Middle frontal gyrus (tissue), 1 donor: ENCODE results near the gene ZNF350.
"Not testable (repeated sequence)": the region's sequence is repeated elsewhere in the genome, so short reads cannot be mapped to it uniquely, and the experiment has no call there.

Experiments used
- DNase-seq: peaks from one replicate; pipeline ENCODE4 v3.0.0-alpha.2; 2015; ENCODE audit warnings: low spot score; ENCODE audit errors: extremely low spot score

ZNF350 gene

DNA sequence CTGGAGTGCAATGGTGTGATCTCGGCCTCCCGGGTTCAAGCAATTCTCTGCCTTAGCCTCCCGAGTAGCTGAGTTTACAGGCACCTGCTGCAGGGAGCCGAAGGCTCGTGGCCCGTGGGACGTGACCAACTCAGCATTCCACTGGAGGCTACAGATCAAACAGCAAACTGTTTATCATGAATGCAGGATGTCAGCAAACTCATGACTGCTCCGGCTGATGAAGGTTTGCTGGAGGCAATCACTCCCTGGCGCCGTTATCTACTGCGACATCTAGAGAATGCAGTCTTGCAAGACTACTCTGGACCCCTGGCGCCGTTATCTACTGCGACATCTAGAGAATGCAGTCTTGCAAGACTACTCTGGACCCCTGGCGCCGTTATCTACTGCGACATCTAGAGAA is 10.9 kb downstream of the ZNF350 start:
- DNase-seq, result not testable (repeated sequence)

GRCh38 chr19:51971624-51972023 is 15.0 kb downstream of the ZNF350 start:
- DNase-seq, result no peak

- DNase-seq, result no peak
Observed at GRCh38 chr19:51970718-51971117, 15.9 kb downstream of the ZNF350 start.

DNA sequence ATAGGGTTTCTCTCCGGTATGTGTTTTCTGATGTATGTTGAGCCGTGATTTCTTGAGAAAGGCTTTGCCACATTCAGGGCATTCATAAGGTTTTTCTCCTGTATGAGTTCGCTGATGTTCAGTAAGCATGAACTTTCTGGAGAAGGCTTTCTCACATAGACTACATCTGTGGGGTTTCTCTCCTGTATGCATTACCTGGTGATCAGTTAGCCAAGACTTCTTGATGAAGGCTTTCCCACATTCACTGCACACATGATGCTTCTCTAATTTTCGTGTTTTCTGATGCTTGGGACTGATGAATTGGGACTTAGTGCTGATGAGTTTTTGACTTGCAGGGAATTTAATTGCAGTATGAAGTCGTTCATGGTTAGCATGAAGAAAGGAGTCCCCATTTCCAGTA is 21.1 kb downstream of the ZNF350 start:
- no peak for DNase-seq

- DNase-seq, result not testable (repeated sequence)
Observed at GRCh38 chr19:51960621-51961233, 25.9 kb downstream of the ZNF350 start.

DNA sequence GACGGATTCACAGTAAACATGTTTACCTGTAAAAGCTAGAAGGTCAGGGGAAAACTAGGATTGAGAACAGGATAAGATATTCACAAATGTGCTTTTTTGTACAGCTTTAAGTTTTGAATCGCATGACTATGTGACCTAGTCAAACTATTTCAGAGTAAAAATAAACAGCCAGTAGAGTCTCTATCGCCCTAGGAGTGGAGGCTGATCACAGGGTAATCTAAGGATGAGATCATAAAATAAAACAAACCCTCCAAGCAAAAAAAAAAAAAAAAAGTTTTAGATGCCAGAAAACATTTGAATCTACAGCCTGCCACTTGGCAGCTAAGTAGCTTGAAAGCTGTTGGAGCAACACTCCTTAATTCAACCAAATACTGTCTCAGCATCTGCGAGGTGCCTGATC is 26.8 kb downstream of the ZNF350 start:
- DNase-seq, result no peak

GRCh38 chr19:51957846-51958245 is 28.8 kb downstream of the ZNF350 start:
- DNase-seq, result not testable (repeated sequence)

DNA sequence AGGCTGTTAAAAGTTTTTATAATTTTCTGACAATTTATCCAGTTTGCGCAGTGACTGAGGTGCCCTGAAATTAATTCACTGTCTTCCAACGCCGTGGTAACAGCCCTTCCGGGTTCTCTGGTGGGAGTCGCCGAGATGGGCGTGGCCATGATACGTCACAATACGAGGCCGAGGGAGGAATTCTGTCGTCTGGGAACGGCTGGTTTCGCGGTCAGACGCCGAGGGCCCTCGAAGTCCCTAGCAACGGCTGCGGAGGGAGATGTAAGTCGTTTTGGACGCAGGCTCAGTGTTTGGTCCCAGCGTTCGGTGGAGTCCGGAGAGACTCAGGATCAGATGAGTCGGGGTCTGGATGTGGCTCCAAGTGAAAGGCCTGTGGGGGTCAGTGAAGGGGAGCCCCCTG is 37.7 kb downstream of the ZNF350 start:
- no peak for DNase-seq

- no peak for DNase-seq
Observed at GRCh38 chr19:51946602-51947001, 40.0 kb downstream of the ZNF350 start.

DNA sequence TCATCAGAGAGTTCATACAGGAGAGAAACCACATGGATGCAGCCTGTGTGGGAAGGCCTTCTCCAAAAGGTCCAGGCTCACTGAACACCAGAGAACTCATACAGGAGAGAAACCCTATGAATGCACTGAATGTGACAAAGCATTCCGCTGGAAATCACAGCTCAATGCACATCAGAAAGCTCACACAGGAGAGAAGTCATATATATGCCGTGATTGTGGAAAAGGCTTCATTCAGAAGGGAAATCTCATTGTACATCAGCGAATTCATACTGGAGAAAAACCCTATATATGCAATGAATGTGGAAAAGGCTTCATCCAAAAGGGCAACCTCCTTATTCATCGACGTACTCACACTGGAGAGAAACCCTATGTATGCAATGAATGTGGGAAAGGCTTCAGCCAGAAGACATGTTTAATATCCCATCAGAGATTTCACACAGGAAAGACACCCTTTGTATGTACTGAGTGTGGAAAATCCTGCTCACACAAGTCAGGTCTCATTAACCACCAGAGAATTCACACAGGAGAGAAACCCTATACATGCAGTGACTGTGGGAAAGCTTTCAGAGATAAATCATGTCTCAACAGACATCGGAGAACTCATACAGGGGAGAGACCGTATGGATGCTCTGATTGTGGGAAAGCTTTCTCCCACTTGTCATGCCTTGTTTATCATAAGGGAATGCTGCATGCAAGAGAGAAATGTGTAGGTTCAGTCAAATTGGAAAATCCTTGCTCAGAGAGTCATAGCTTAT is 41.7 kb downstream of the ZNF350 start:
- no peak for DNase-seq

- no peak for DNase-seq
Observed at GRCh38 chr19:51938936-51939335, 47.7 kb downstream of the ZNF350 start.

DNA sequence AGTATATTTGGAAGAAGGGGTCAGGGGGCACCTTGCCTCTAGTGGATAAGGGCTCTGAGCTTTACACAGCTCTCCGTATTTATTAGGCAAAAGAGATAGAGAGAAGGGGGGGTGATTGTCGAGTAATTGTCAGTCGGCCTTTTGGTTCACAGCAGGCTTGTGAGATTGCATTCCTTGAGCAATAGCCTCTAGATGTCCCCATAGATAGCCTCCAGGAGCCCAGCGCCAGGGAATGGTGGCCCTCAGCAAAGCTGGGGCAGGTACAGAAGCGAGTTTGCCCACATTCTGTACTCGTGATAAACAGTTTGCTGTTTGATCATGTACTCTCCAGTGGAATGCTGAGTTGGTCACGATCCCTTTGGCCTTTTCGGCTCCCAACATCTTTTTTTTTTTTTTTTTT is 54.7 kb downstream of the ZNF350 start:
- no peak for DNase-seq

GRCh38 chr19:51927859-51928258 is 58.8 kb downstream of the ZNF350 start:
- no peak for DNase-seq

DNA sequence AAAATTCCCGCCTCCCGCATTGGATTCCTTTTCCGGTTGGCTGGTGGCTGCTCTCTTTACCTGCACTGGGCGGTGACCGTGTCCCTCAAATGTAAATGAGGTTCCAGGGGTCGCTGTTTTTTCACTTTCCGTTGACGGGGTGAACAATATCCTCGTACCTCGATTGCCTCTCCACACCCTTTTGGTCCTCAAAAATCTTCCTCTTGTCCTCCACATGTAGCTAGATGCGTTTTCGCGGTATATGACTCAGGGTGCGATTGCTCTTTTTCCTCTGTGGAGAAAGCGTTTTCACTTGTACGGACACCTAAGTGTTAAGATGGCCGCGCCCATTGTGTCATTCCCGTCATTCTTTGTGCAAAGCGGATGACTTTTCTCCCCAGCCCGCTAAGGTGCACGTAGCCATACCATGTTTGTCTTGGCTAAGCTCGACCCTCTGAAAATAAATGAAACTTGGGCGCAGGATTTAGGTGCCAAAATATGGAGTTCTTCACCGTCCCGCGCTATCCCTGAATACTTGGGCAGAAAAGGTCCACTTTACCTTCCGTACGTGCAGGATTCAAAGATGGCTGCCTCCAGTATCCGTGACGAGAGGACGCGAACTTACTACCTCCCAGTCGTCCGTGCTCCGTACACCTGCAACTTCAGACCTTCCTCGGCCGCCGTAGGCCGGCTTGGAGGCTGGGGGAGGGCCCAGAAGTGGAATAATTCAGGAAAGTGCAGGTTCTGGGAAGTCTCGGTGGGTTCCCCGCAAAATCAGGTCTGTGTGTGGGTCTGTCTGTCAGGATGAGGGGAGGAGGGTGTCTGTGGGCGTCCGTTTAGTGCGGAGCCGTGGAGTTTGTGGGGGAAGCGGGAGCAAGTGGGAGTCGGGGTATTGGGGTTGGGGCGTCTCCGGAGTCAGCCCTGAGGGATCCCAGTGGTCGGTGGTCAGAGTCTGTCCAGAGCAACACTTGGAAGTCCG is 59.6 kb downstream of the ZNF350 start, which contains the start of gene ZNF613:
ZNF613 (plus strand) TSS at position 689 of the 958 bp plus-strand sequence. CDS start 8,749 bp downstream, outside the sequence.
- DNase-seq, result peak; percentile 85

GRCh38 chr19:51926426-51926783 is 60.2 kb downstream of the ZNF350 start:
- DNase-seq, result no peak

- no peak for DNase-seq
Observed at GRCh38 chr19:51921949-51922348, 64.7 kb downstream of the ZNF350 start.

- no peak for DNase-seq
Observed at GRCh38 chr19:51919606-51920005, 67.0 kb downstream of the ZNF350 start.

DNA sequence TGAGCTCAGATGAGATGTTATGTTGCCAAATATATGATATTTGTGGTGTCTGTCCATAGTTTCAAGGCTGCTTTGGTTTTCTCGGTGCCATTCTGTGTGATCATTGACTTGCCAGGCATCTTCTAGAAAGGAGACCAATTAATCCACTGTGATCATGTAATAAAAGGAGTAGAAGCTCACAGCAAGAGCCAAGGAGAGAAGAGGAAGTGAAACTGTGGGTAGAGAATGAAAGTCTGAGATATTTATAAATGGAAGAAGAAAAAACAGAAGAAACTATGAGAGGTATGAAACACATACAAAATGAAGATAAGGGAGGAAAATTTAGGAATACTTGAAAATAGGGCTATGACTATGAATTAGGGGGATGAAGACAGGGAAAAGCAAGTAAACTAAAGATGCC is 70.5 kb downstream of the ZNF350 start:
- DNase-seq, result no peak

DNA sequence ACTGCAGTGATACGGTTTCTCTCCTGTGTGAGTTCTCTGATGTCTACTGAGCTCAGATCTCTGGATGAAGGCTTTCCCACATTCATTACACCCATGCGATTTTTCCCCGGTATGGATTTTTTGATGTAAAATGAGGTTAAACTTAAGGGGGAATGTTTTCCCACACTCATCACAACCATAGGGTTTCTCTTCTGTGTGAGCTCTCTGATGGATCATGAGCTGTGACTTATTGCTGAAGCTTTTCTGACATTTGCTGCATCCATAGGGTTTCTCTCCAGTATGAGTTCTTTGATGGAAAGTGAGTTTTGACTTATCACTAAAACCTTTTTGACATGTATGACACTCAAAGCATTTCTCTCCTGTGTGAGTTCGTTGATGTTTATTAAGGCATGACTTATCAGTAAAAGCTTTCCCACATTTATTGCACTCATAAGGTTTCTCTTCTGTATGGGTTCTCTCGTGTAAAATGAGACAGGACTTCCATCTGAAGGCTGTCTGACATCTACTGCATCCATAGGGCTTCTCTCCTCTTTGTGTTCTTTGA is 71.2 kb downstream of the ZNF350 start:
- no peak for DNase-seq
